ENCODE measurements around the gene PBRM1. TPM values are rescaled to one million over a fixed set of nuclear protein-coding genes. Genes with fewer than 3 reads are reported as not detected.

PBRM1 gene
- total RNA-seq, 1 experiment from 2014 or later, result 40.0 TPM

DNA sequence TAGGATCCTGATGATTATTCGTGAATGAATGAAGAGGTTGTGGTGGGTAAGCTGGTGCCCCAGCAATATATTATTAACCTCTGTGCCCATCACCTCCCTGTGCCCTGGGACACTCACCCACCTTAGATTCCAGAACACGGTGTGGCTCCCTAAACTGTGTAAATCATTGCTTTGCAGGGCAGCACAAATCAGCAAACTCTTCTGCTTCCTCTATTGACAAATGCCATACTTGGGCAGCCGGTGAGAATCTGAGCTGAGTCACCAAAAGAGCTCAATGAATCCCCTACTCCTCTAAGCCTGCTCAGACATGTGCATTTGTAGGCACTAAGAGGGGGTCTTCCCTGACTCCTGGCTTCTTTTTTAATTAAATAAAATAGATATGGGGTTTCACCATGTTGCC is 133.6 kb downstream of the PBRM1 start:
- ATAC-seq (no peak), DNase-seq (ENCODE audit: low read depth, low spot score) (no peak)
- H2AFZ ChIP-seq (ENCODE audit: low read depth, low read length, poor library complexity, severe bottlenecking), result no peak overlapping the region
- H4K20me1 ChIP-seq (ENCODE audit: insufficient read depth), result peaks cover 2% of the 10 kb centered on the region; the same call in 1 of the 2 replicates
- no peaks in the 10 kb centered on the region for H3K9me3 ChIP-seq (ENCODE audit: control insufficient read depth in 1 of 2, insufficient read depth in 1 of 2, low read depth in 1 of 2, low read length in 2 of 2)
- H3K4me3 ChIP-seq (replicated peaks in 1 of 2; ENCODE audit: low read depth in 1 of 2, low read length in 2 of 2), result no peak overlapping the region
- peaks cover 5% of the 10 kb centered on the region for H3K79me2 ChIP-seq (ENCODE audit: insufficient read depth, low read length)
- H3K9ac ChIP-seq (ENCODE audit: low read length), result no peak overlapping the region
- ChIA-PET RAD21 (ENCODE audit: low non-redundant PET in 1 of 2, low total read pairs in 2 of 2, uncharacterized antibody in 2 of 2, unreplicated experiment in 2 of 2) (interaction anchor here in 1 of 2 experiments (0.6 kb wide), 1 partner anchor 30 kb away, joined by 4 read pairs; no protein-coding TSS in a partner anchor), CTCF (no interaction called here), POLR2A (no interaction called here)
- peaks cover 11 to 21% of the 10 kb centered on the region in 2 experiments for H3K36me3 ChIP-seq (ENCODE audit: control insufficient read depth in 1 of 2, insufficient read depth in 2 of 2, low read length in 2 of 2)
- TF ChIP-seq, protein P1, sequence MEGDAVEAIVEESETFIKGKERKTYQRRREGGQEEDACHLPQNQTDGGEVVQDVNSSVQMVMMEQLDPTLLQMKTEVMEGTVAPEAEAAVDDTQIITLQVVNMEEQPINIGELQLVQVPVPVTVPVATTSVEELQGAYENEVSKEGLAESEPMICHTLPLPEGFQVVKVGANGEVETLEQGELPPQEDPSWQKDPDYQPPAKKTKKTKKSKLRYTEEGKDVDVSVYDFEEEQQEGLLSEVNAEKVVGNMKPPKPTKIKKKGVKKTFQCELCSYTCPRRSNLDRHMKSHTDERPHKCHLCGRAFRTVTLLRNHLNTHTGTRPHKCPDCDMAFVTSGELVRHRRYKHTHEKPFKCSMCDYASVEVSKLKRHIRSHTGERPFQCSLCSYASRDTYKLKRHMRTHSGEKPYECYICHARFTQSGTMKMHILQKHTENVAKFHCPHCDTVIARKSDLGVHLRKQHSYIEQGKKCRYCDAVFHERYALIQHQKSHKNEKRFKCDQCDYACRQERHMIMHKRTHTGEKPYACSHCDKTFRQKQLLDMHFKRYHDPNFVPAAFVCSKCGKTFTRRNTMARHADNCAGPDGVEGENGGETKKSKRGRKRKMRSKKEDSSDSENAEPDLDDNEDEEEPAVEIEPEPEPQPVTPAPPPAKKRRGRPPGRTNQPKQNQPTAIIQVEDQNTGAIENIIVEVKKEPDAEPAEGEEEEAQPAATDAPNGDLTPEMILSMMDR (IDR thresholded peaks at IDR 0.05 in 2 of 3, conservative IDR thresholded peaks at IDR 0.05 in 1 of 3; ENCODE audit: borderline replicate concordance in 1 of 3, insufficient read depth in 1 of 3, low read depth in 2 of 3, low read length in 2 of 3), result no peak
- TF ChIP-seq, protein P2, sequence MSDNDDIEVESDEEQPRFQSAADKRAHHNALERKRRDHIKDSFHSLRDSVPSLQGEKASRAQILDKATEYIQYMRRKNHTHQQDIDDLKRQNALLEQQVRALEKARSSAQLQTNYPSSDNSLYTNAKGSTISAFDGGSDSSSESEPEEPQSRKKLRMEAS (IDR thresholded peaks at IDR 0.05), result no peak
- no peak for TF ChIP-seq ELF1 (IDR thresholded peaks at IDR 0.05; ENCODE audit: borderline replicate concordance, low read depth)
- TF ChIP-seq POLR2AphosphoS5 (IDR thresholded peaks at IDR 0.05; ENCODE audit: low read depth, low read length), result no peak
- TF ChIP-seq EGR1 (IDR thresholded peaks at IDR 0.05; ENCODE audit: low read depth), result no peak
- no peak for TF ChIP-seq SP1 (IDR thresholded peaks at IDR 0.05; ENCODE audit: low read depth)
- no peak for TF ChIP-seq FOSL1 (IDR thresholded peaks at IDR 0.05; ENCODE audit: low read depth)
- TF ChIP-seq EZH2phosphoT487 (IDR thresholded peaks at IDR 0.05; ENCODE audit: borderline replicate concordance), result no peak
- TF ChIP-seq ZNF274 (IDR thresholded peaks at IDR 0.05; ENCODE audit: low read depth, low read length), result no peak
- no peak for TF ChIP-seq TCF7L2 (IDR thresholded peaks at IDR 0.05; ENCODE audit: borderline replicate concordance, extremely low read depth, insufficient read depth, insufficient read length)
- TF ChIP-seq ZFX (IDR thresholded peaks at IDR 0.05), result no peak
- TF ChIP-seq SIN3A (IDR thresholded peaks at IDR 0.05; ENCODE audit: low read depth), result no peak
- TF ChIP-seq, protein P3, sequence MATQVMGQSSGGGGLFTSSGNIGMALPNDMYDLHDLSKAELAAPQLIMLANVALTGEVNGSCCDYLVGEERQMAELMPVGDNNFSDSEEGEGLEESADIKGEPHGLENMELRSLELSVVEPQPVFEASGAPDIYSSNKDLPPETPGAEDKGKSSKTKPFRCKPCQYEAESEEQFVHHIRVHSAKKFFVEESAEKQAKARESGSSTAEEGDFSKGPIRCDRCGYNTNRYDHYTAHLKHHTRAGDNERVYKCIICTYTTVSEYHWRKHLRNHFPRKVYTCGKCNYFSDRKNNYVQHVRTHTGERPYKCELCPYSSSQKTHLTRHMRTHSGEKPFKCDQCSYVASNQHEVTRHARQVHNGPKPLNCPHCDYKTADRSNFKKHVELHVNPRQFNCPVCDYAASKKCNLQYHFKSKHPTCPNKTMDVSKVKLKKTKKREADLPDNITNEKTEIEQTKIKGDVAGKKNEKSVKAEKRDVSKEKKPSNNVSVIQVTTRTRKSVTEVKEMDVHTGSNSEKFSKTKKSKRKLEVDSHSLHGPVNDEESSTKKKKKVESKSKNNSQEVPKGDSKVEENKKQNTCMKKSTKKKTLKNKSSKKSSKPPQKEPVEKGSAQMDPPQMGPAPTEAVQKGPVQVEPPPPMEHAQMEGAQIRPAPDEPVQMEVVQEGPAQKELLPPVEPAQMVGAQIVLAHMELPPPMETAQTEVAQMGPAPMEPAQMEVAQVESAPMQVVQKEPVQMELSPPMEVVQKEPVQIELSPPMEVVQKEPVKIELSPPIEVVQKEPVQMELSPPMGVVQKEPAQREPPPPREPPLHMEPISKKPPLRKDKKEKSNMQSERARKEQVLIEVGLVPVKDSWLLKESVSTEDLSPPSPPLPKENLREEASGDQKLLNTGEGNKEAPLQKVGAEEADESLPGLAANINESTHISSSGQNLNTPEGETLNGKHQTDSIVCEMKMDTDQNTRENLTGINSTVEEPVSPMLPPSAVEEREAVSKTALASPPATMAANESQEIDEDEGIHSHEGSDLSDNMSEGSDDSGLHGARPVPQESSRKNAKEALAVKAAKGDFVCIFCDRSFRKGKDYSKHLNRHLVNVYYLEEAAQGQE (IDR thresholded peaks at IDR 0.05; ENCODE audit: low read depth), result no peak
- TF ChIP-seq SRF (IDR thresholded peaks at IDR 0.05; ENCODE audit: low read depth), result no peak
- no peak for TF ChIP-seq CEBPB (IDR thresholded peaks at IDR 0.05; ENCODE audit: low read depth)
- no peak for TF ChIP-seq EZH2 (IDR thresholded peaks at IDR 0.05)
- TF ChIP-seq POLR2A (IDR thresholded peaks at IDR 0.05; ENCODE audit: borderline replicate concordance, extremely low read depth, insufficient read depth, insufficient read length), result no peak
- no peak for TF ChIP-seq YY1 (IDR thresholded peaks at IDR 0.05; ENCODE audit: extremely low read depth, insufficient replicate concordance, low read depth, low read length)
- no peak overlapping the region for H3K4me2 ChIP-seq (ENCODE audit: low read length)
- no peaks in the 10 kb centered on the region for H3K27me3 ChIP-seq (ENCODE audit: insufficient read depth, low read length)
- intact Hi-C loops (cut with micrococcal nuclease), result no loop called here
- H3K9me2 ChIP-seq (ENCODE audit: insufficient read depth), result no peaks in the 10 kb centered on the region
- H3K4me1 ChIP-seq (ENCODE audit: control insufficient read depth in 1 of 2, insufficient read depth in 2 of 2, low read length in 2 of 2), result no peaks in the 10 kb centered on the region
- H3K27ac ChIP-seq (ENCODE audit: low read depth, low read length), result no peak overlapping the region
- no TSS peak for BruUV-seq (replicated peaks)

Measured in HCT116 (cell line).